Natural killer cell (primary cell): ENCODE data around the gene CEP126. TPM values are rescaled to one million over a fixed set of nuclear protein-coding genes. Genes with fewer than 3 reads are reported as not detected.

Source experiments
- ATAC-seq, 3 donors: fragments of 150-1000 bp in 2 of 3; fragments of 200-7000 bp in 1 of 3; cut with Tn5 transposase; 1 replicate in 1 of 3; 2 replicates in 2 of 3; pipeline ENCODE4 v1.10.0; 2021; ENCODE audit warnings: mild to moderate bottlenecking in 2 of 3, moderate library complexity in 2 of 3
- DNase-seq, 2 donors: peaks; one replicate each; pipeline versions ENCODE4 v3.0.0 to v3.0.0-alpha.2; 2013 to 2021; ENCODE audit warnings: mixed read lengths in 1 of 2
- H3K27ac ChIP-seq: one replicate; pipeline ENCODE4 v1.5.1; 2013; ENCODE audit warnings: mild to moderate bottlenecking, low read length
- H3K27me3 ChIP-seq: one replicate; pipeline ENCODE4 v1.6.1; 2013; ENCODE audit warnings: low read length; ENCODE audit not compliant: control insufficient read depth, insufficient read depth
- H3K36me3 ChIP-seq: one replicate; pipeline ENCODE4 v1.6.1; 2013; ENCODE audit warnings: low read length; ENCODE audit not compliant: control insufficient read depth, insufficient read depth
- H3K4me1 ChIP-seq: one replicate; pipeline ENCODE4 v1.6.1; 2013; ENCODE audit warnings: low read length; ENCODE audit not compliant: control insufficient read depth, insufficient read depth
- H3K4me3 ChIP-seq: one replicate; pipeline ENCODE4 v1.5.1; 2013; ENCODE audit warnings: low read length
- H3K9me3 ChIP-seq: one replicate; pipeline ENCODE4 v1.6.1; 2013; ENCODE audit warnings: low read length; ENCODE audit not compliant: control insufficient read depth, insufficient read depth
- H3K27ac Mint-ChIP-seq, 2 donors: one replicate each; pipeline ENCODE4 v1.8.0; 2022; ENCODE audit warnings: mild to moderate bottlenecking in 2 of 2, mixed read lengths in 2 of 2, moderate library complexity in 1 of 2
- H3K27me3 Mint-ChIP-seq, 2 donors: one replicate each; pipeline ENCODE4 v1.8.0; 2022; ENCODE audit warnings: low read depth in 2 of 2, mixed read lengths in 2 of 2
- H3K36me3 Mint-ChIP-seq: one replicate; pipeline ENCODE4 v1.8.0; 2022; ENCODE audit warnings: mixed read lengths
- H3K4me1 Mint-ChIP-seq, 2 donors: one replicate each; pipeline ENCODE4 v1.8.0; 2022; ENCODE audit warnings: mixed read lengths in 2 of 2
- H3K4me3 Mint-ChIP-seq: one replicate; pipeline ENCODE4 v1.8.0; 2022; ENCODE audit warnings: mild to moderate bottlenecking, moderate library complexity, mixed read lengths
- H3K9me3 Mint-ChIP-seq, 2 donors: one replicate each; pipeline ENCODE4 v1.8.0; 2022; ENCODE audit warnings: mixed read lengths in 2 of 2
- CTCF ChIP-seq: fragments of 200-600 bp; IDR thresholded peaks from one replicate; pipeline ENCODE4 v1.8.0; 2022; ENCODE audit warnings: antibody characterized with exemption
- WGBS: methylation state at CpG from one replicate; pipeline ENCODE4 v1.1.7; 2013; ENCODE audit warnings: missing lambda C conversion rate; ENCODE audit not compliant: insufficient coverage; 5-methylcytosine and 5-hydroxymethylcytosine counted together
- intact Hi-C: fragments of 100-400 bp; cut with micrococcal nuclease; formaldehyde crosslinking; loops from one replicate; pipeline ENCODE4 v1.14.2; 2022
- total RNA-seq, 4 donors: library from RNA; stranded (reverse); fragments of 120-200 nt in 1 of 4; gene quantifications; one replicate each; pipeline versions ENCODE4 v1.2.3 to v1.2.4, GENCODE V29; 2013 to 2022

The CEP126 gene
- total RNA-seq = 10 to 100 TPM in 2 of 3 donors, 1 to 10 TPM in 1; 8.5 to 15.7 (median 10.4) TPM
- total RNA-seq (2013) = 6.1 TPM

GRCh38 chr11:101914738-101915426 lies at the start of gene CEP126:
CEP126 (plus strand) TSS chr11:101915010; CDS start chr11:101915285, 275 bp downstream.
- Histone ChIP-seq H3K9me3 (no peaks in the 10 kb centered on the region), H3K36me3 (no peaks in the 10 kb centered on the region), H3K4me3 (peak within 1 kb of the TSS; percentile 61), H3K4me1 (peaks cover 11% of the 10 kb centered on the region), H3K27ac (peak within 1 kb of the TSS; percentile 95), H3K27me3 (no peaks in the 10 kb centered on the region)
- intact Hi-C loops = no loop called here
- WGBS = under 1% methylated on average over 56 of the region's 56 CpGs
- H3K4me3 Mint-ChIP-seq = peak within 1 kb of the TSS; percentile 95
- no peaks in the 10 kb centered on the region for H3K36me3 Mint-ChIP-seq
- ATAC-seq (peak; percentile 85 to 95 (median 88)), DNase-seq (peak; percentile 95 to 96)
- H3K4me1 Mint-ChIP-seq = peaks cover 43 to 46% of the 10 kb centered on the region in 2 donors
- H3K27ac Mint-ChIP-seq = peak within 1 kb of the TSS; percentile 95 to 97
- H3K9me3 Mint-ChIP-seq = no peaks in the 10 kb centered on the region
- peak; percentile 50 for TF ChIP-seq CTCF
- no peaks in the 10 kb centered on the region for H3K27me3 Mint-ChIP-seq

GRCh38 chr11:101866619-101867491 lies 48.0 kb upstream of the CEP126 start:
- H3K9me3 Mint-ChIP-seq = peaks cover 0 to 2% of the 10 kb centered on the region in 2 donors
- H3K27ac ChIP-seq = no peak overlapping the region

GRCh38 chr11:101867951-101868350 lies 46.9 kb upstream of the CEP126 start:
- 91% methylated on average over 2 of the region's 2 CpGs for WGBS
- no peak for TF ChIP-seq CTCF
- H3K27ac Mint-ChIP-seq = no peak overlapping the region
- no peak overlapping the region for H3K4me3 Mint-ChIP-seq
- peaks cover 0 to 2% of the 10 kb centered on the region in 2 donors for H3K9me3 Mint-ChIP-seq
- no peaks in the 10 kb centered on the region for H3K36me3 ChIP-seq
- no peaks in the 10 kb centered on the region for H3K4me1 Mint-ChIP-seq
- no peaks in the 10 kb centered on the region for H3K36me3 Mint-ChIP-seq
- no peak for ATAC-seq
- H3K27me3 ChIP-seq = no peaks in the 10 kb centered on the region
- no peak overlapping the region for H3K4me3 ChIP-seq
- H3K9me3 ChIP-seq = no peaks in the 10 kb centered on the region
- intact Hi-C loops = no loop called here
- no peak for DNase-seq
- H3K4me1 ChIP-seq = no peaks in the 10 kb centered on the region
- peaks cover 11 to 36% of the 10 kb centered on the region in 2 donors for H3K27me3 Mint-ChIP-seq
- no peak overlapping the region for H3K27ac ChIP-seq

More at GRCh38 chr11:101866619-101867491, 48.0 kb upstream of the CEP126 start:
- Histone ChIP-seq H3K27me3 (no peaks in the 10 kb centered on the region), H3K9me3 (no peaks in the 10 kb centered on the region), H3K36me3 (no peaks in the 10 kb centered on the region), H3K4me1 (no peaks in the 10 kb centered on the region), H3K4me3 (no peak overlapping the region)
- no peak overlapping the region for H3K27ac Mint-ChIP-seq
- no peak for TF ChIP-seq CTCF
- WGBS = 62% methylated on average over 3 of the region's 5 CpGs
- ATAC-seq (no peak), DNase-seq (no peak)
- peaks cover 11 to 42% of the 10 kb centered on the region in 2 donors for H3K27me3 Mint-ChIP-seq
- H3K4me3 Mint-ChIP-seq = no peak overlapping the region
- intact Hi-C loops = no loop called here
- H3K4me1 Mint-ChIP-seq = no peaks in the 10 kb centered on the region
- H3K36me3 Mint-ChIP-seq = no peaks in the 10 kb centered on the region
